ENCODE measurements around the gene TMEM54.

DNA sequence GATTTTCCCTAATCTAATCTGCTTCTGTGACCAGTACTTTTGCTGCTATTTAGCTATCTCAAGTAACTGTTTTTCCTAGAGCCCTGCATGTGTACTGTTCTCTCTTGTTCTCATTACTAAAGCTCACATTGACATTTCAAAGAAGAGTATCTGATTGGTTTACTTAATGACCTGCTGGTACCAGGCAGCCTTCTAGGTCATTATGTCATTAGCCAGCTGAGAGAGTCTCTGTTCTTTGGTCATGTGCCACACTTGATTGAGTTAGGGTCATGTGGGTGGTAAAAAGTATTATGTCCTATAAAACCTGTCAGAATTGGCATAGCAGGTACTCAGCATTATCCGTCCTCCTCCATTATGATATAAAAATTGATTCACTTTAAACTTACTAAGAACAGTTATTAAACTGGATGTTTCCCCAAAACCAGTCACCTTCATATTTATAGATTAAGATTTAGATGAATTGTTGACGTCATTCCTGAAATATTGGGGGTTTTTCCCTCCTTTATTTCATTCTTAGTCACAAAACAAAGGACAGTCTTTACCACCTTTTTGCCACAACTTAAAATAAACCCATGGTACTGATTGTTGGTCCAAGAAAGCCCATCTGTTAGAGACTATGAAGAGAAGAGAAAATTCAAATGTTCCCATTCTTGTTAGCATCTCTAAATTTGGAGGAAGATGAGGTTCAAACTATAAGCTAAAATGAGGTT is 52.7 kb downstream of the TMEM54 start:
- TF ChIP-seq, protein P1, sequence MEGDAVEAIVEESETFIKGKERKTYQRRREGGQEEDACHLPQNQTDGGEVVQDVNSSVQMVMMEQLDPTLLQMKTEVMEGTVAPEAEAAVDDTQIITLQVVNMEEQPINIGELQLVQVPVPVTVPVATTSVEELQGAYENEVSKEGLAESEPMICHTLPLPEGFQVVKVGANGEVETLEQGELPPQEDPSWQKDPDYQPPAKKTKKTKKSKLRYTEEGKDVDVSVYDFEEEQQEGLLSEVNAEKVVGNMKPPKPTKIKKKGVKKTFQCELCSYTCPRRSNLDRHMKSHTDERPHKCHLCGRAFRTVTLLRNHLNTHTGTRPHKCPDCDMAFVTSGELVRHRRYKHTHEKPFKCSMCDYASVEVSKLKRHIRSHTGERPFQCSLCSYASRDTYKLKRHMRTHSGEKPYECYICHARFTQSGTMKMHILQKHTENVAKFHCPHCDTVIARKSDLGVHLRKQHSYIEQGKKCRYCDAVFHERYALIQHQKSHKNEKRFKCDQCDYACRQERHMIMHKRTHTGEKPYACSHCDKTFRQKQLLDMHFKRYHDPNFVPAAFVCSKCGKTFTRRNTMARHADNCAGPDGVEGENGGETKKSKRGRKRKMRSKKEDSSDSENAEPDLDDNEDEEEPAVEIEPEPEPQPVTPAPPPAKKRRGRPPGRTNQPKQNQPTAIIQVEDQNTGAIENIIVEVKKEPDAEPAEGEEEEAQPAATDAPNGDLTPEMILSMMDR (IDR thresholded peaks at IDR 0.05; ENCODE audit: insufficient read depth, low read depth, low read length), result no peak
- no peak for TF ChIP-seq EZH2 (IDR thresholded peaks at IDR 0.05; ENCODE audit: insufficient read depth, low read length)
